Activated CD4-positive, alpha-beta T cell treated with anti-CD3 and anti-CD28 coated beads for 4 hours (primary cell): ENCODE results near the gene SLC35F4.
"Not testable (repeated sequence)": the region's sequence is repeated elsewhere in the genome, so short reads cannot be mapped to it uniquely, and the experiment has no call there.

Source experiments
- DNase-seq, 2 donors: peaks; one replicate each; pipeline ENCODE4 v3.0.0-alpha.2; 2020

SLC35F4 gene

GRCh38 chr14:57712698-57713097 lies 153.2 kb downstream of the SLC35F4 start:
- no peak for DNase-seq

GRCh38 chr14:57712102-57712501 lies 153.8 kb downstream of the SLC35F4 start:
- no peak for DNase-seq

GRCh38 chr14:57709909-57710308 lies 156.0 kb downstream of the SLC35F4 start:
- no peak for DNase-seq

- not testable (repeated sequence) for DNase-seq
These were observed 156.8 kb downstream of the SLC35F4 start for GRCh38 chr14:57709086-57709485.

GRCh38 chr14:57707219-57707618 lies 158.7 kb downstream of the SLC35F4 start:
- DNase-seq: no peak

GRCh38 chr14:57704763-57705162 lies 161.1 kb downstream of the SLC35F4 start:
- no peak for DNase-seq

- DNase-seq: no peak
These were observed 165.9 kb downstream of the SLC35F4 start for GRCh38 chr14:57699947-57700346.

GRCh38 chr14:57692671-57693070 lies 173.2 kb downstream of the SLC35F4 start:
- DNase-seq: no peak

- DNase-seq: no peak
These were observed 178.5 kb downstream of the SLC35F4 start for GRCh38 chr14:57687416-57687815.

- no peak for DNase-seq
These were observed 179.6 kb downstream of the SLC35F4 start for GRCh38 chr14:57686304-57686703.

GRCh38 chr14:57671021-57671420 lies 194.9 kb downstream of the SLC35F4 start:
- no peak for DNase-seq

GRCh38 chr14:57660208-57660607 lies 205.7 kb downstream of the SLC35F4 start:
- DNase-seq: no peak

- no peak for DNase-seq
These were observed 206.8 kb downstream of the SLC35F4 start for GRCh38 chr14:57659052-57659451.

- DNase-seq: no peak
These were observed 208.4 kb downstream of the SLC35F4 start for GRCh38 chr14:57657487-57657886.

GRCh38 chr14:57656853-57657252 lies 209.0 kb downstream of the SLC35F4 start:
- DNase-seq: no peak

- no peak for DNase-seq
These were observed 213.1 kb downstream of the SLC35F4 start for GRCh38 chr14:57652769-57653168.

GRCh38 chr14:57641776-57642175 lies 224.1 kb downstream of the SLC35F4 start:
- no peak for DNase-seq

GRCh38 chr14:57640036-57640435 lies 225.9 kb downstream of the SLC35F4 start:
- DNase-seq: no peak

GRCh38 chr14:57637901-57638300 lies 228.0 kb downstream of the SLC35F4 start:
- DNase-seq: no peak

- no peak for DNase-seq
These were observed 231.6 kb downstream of the SLC35F4 start for GRCh38 chr14:57634335-57634734.

- DNase-seq: no peak
These were observed 233.2 kb downstream of the SLC35F4 start for GRCh38 chr14:57632649-57633048.

- DNase-seq: no peak
These were observed 248.4 kb downstream of the SLC35F4 start for GRCh38 chr14:57617510-57617909.

GRCh38 chr14:57612946-57613345 lies 252.9 kb downstream of the SLC35F4 start:
- no peak for DNase-seq

- no peak for DNase-seq
These were observed 254.3 kb downstream of the SLC35F4 start for GRCh38 chr14:57611555-57612075.

GRCh38 chr14:57610631-57611030 lies 255.3 kb downstream of the SLC35F4 start:
- no peak for DNase-seq
